Measurements from ENCODE around the gene ABHD8.

DNA sequence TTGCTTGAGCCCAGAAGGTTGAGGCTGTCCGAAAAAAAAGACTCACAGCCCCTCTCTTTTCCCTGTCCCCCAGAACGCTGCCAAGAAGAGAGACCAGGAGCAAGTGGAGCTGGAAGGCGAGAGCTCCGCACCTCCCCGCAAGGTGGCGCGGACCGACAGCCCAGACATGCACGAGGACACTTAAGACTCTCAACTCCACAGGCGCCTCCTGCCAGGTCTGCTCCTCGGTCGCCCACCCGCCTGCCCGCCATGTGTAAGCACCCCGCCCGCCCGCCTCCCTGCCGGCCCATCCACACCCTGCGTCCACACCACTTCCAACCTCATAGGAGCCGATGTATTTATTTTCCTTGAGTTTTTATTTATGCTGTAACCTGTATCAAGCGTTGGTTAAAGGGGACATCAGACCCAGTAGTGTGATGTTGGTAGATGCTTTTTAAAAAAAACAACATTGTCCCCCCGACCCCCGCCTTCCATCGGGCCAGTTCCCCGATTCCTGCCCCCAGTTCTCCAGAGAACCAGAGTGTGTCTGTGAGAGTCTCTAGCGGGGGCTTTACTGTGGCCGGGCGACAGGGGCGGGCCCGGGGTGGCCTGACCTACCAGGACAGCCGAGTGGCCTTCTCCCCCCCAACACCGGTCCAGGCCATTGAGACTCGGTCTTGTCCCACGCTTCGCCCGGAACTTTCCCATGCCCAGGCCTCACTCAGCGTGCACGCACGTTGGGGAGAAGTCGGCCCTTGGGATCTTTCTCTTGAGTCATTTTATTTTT lies 16.4 kb upstream of the ABHD8 start:
- TF ChIP-seq, protein P1, sequence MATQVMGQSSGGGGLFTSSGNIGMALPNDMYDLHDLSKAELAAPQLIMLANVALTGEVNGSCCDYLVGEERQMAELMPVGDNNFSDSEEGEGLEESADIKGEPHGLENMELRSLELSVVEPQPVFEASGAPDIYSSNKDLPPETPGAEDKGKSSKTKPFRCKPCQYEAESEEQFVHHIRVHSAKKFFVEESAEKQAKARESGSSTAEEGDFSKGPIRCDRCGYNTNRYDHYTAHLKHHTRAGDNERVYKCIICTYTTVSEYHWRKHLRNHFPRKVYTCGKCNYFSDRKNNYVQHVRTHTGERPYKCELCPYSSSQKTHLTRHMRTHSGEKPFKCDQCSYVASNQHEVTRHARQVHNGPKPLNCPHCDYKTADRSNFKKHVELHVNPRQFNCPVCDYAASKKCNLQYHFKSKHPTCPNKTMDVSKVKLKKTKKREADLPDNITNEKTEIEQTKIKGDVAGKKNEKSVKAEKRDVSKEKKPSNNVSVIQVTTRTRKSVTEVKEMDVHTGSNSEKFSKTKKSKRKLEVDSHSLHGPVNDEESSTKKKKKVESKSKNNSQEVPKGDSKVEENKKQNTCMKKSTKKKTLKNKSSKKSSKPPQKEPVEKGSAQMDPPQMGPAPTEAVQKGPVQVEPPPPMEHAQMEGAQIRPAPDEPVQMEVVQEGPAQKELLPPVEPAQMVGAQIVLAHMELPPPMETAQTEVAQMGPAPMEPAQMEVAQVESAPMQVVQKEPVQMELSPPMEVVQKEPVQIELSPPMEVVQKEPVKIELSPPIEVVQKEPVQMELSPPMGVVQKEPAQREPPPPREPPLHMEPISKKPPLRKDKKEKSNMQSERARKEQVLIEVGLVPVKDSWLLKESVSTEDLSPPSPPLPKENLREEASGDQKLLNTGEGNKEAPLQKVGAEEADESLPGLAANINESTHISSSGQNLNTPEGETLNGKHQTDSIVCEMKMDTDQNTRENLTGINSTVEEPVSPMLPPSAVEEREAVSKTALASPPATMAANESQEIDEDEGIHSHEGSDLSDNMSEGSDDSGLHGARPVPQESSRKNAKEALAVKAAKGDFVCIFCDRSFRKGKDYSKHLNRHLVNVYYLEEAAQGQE (IDR thresholded peaks at IDR 0.05; ENCODE audit: borderline replicate concordance in 1 of 2, low read depth in 1 of 2, low read length in 2 of 2), result no peak
- TF ChIP-seq RAD51 (IDR thresholded peaks at IDR 0.05; ENCODE audit: borderline replicate concordance), result no peak
- no peak for TF ChIP-seq ERF (CRISPR knock-in tag; IDR thresholded peaks at IDR 0.05)
- no peak for TF ChIP-seq SIN3A (IDR thresholded peaks at IDR 0.05; ENCODE audit: borderline replicate concordance, low read depth, low read length)
- TF ChIP-seq POLR2A (IDR thresholded peaks at IDR 0.05; ENCODE audit: insufficient read depth in 1 of 2, low read depth in 2 of 2, low read length in 2 of 2), result no peak
- no peak for TF ChIP-seq HMG20B (CRISPR knock-in tag; conservative IDR thresholded peaks at IDR 0.05)
- no peak for TF ChIP-seq FOXM1 (CRISPR knock-in tag; IDR thresholded peaks at IDR 0.05)
- TF ChIP-seq, protein P2, sequence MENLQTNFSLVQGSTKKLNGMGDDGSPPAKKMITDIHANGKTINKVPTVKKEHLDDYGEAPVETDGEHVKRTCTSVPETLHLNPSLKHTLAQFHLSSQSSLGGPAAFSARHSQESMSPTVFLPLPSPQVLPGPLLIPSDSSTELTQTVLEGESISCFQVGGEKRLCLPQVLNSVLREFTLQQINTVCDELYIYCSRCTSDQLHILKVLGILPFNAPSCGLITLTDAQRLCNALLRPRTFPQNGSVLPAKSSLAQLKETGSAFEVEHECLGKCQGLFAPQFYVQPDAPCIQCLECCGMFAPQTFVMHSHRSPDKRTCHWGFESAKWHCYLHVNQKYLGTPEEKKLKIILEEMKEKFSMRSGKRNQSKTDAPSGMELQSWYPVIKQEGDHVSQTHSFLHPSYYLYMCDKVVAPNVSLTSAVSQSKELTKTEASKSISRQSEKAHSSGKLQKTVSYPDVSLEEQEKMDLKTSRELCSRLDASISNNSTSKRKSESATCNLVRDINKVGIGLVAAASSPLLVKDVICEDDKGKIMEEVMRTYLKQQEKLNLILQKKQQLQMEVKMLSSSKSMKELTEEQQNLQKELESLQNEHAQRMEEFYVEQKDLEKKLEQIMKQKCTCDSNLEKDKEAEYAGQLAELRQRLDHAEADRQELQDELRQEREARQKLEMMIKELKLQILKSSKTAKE (CRISPR knock-in tag; IDR thresholded peaks at IDR 0.05; ENCODE audit: borderline replicate concordance), result no peak
- TF ChIP-seq, protein P3, sequence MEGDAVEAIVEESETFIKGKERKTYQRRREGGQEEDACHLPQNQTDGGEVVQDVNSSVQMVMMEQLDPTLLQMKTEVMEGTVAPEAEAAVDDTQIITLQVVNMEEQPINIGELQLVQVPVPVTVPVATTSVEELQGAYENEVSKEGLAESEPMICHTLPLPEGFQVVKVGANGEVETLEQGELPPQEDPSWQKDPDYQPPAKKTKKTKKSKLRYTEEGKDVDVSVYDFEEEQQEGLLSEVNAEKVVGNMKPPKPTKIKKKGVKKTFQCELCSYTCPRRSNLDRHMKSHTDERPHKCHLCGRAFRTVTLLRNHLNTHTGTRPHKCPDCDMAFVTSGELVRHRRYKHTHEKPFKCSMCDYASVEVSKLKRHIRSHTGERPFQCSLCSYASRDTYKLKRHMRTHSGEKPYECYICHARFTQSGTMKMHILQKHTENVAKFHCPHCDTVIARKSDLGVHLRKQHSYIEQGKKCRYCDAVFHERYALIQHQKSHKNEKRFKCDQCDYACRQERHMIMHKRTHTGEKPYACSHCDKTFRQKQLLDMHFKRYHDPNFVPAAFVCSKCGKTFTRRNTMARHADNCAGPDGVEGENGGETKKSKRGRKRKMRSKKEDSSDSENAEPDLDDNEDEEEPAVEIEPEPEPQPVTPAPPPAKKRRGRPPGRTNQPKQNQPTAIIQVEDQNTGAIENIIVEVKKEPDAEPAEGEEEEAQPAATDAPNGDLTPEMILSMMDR (CRISPR knock-in tag; IDR thresholded peaks at IDR 0.05), result no peak
- no peak for TF ChIP-seq ZBTB20 (CRISPR knock-in tag; IDR thresholded peaks at IDR 0.05; ENCODE audit: borderline replicate concordance, low read depth)
- TF ChIP-seq EZH2 (conservative IDR thresholded peaks at IDR 0.05; ENCODE audit: low read depth, low read length), result no peak
